WI38 (cell line): ENCODE data around the gene ANAPC15.

Experiments used
- H3K4me3 ChIP-seq: 2 replicates; pipeline ENCODE4 v1.5.1; 2011; ENCODE audit warnings: low read depth, mild to moderate bottlenecking, control low read depth, low read length
- CTCF ChIP-seq: IDR thresholded peaks from 2 replicates; pipeline ENCODE4 v1.5.1; 2012; ENCODE audit warnings: low read depth, mild to moderate bottlenecking, control low read depth, low read length

The ANAPC15 gene

GRCh38 chr11:72079819-72080325 lies 32.6 kb downstream of the ANAPC15 start:
- peak overlapping the region; percentile 83 for H3K4me3 ChIP-seq
- no peak for TF ChIP-seq CTCF

- no peak for TF ChIP-seq CTCF
- peak overlapping the region; percentile 83 for H3K4me3 ChIP-seq
These were observed 34.0 kb downstream of the ANAPC15 start for GRCh38 chr11:72078477-72078876.

GRCh38 chr11:72075756-72076155 lies 36.7 kb downstream of the ANAPC15 start:
- no peak for TF ChIP-seq CTCF
- H3K4me3 ChIP-seq = no peak overlapping the region

- no peak for TF ChIP-seq CTCF
- no peak overlapping the region for H3K4me3 ChIP-seq
These were observed 37.4 kb downstream of the ANAPC15 start for GRCh38 chr11:72075109-72075508.

- H3K4me3 ChIP-seq = no peak overlapping the region
- TF ChIP-seq CTCF = no peak
These were observed 40.1 kb downstream of the ANAPC15 start for GRCh38 chr11:72072348-72072747.

GRCh38 chr11:72070491-72070890 lies 42.0 kb downstream of the ANAPC15 start:
- no peak overlapping the region for H3K4me3 ChIP-seq

GRCh38 chr11:72069787-72070251 lies 42.7 kb downstream of the ANAPC15 start:
- peak overlapping the region; percentile 41 for H3K4me3 ChIP-seq
- TF ChIP-seq CTCF = no peak

More at GRCh38 chr11:72070491-72070890, 42.0 kb downstream of the ANAPC15 start:
- no peak for TF ChIP-seq CTCF
